HG02678 (cell line): ENCODE measurements around the gene DLG2.
A peak's percentile ranks its signal among the peaks of the same experiment; 100 is the strongest.

Experiments
- ATAC-seq: cut with Tn5 transposase; IDR thresholded peaks from one replicate; pipeline ENCODE4 v1.9.1; 2021; ENCODE audit warnings: mild to moderate bottlenecking, moderate library complexity; ENCODE audit not compliant: unreplicated experiment

The DLG2 gene

GRCh38 chr11:84714316-84714780, 912.8 kb downstream of the DLG2 start:
- peak; percentile 86 for ATAC-seq

DNA sequence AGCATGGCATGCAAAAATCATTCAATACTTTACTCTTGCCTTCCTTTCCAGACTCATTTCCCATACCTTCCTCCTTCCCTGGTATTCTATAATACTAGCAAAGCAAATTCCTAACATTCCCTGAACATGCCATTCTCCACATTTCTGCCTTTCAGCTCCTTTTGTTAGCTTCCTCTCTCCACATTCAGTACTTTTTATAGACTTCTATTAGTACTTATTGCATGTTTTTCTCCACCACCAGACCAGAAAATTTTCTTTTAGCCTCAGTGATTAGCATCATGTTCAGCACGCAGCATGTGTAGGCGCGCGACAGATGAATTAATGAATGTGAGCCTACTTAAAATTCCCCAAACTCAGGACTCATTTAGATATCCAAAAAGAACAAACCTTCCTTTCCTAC, 935.3 kb downstream of the DLG2 start:
- ATAC-seq, result no peak

DNA sequence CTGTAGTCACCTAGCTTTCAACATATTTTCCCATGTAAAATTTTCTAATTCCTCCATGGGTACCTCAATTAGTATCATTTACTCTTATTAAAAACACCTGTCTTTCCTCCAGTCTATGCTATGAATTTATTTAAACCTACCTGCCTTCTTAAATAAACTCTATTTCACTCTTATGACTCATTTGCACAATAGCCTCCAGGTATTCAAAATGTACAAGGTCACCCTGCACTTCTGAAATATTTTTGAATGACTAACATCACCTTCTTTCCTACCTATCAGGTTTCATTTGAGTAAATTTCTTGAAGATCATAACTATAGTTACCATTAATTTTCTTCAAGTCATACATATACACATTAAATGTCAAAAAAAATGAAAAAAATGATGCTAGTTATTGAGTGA, 939.7 kb downstream of the DLG2 start:
- ATAC-seq, result no peak

GRCh38 chr11:84686716-84687115, 940.4 kb downstream of the DLG2 start:
- ATAC-seq, result no peak

DNA sequence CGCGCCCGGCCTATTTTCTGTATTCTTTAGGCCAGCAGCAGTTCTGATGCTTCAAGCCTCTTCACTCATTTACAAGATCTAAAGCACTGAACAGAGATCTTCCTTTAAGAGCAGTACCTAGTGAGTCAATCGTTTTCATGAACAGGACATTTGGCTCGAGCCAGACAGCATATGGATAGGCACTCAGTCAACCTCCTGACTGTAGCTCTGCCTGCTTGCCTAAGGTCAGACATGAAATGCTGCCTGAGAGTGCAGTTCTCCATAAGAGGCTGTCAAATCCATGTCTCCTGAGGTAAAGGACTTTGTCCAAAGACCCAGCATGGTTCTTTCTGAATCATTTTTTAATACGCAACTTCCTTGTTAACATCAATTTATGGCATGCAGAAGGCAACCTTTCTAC, 941.2 kb downstream of the DLG2 start:
- ATAC-seq, result no peak

DNA sequence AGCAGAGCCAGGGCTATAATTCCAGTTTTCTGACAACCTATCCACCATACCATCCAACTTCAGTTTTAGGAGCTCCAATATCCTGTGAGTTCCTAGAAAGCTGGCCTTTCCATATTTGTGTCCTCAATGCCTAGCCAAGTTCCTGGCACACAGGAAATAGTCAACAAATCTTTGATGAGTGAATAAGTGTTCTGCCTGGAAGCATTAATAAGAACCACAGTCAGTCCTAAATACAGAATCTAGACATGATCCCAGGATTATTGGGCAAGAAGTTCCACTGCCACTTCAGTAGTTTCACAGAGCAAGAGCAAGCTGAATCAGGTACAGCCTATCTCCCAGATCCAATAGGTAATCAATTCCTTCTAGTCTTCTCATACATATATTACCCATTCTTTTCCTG, 942.0 kb downstream of the DLG2 start:
- ATAC-seq, result no peak

- no peak for ATAC-seq
Measured at GRCh38 chr11:84681456-84681855, 945.7 kb downstream of the DLG2 start.

DNA sequence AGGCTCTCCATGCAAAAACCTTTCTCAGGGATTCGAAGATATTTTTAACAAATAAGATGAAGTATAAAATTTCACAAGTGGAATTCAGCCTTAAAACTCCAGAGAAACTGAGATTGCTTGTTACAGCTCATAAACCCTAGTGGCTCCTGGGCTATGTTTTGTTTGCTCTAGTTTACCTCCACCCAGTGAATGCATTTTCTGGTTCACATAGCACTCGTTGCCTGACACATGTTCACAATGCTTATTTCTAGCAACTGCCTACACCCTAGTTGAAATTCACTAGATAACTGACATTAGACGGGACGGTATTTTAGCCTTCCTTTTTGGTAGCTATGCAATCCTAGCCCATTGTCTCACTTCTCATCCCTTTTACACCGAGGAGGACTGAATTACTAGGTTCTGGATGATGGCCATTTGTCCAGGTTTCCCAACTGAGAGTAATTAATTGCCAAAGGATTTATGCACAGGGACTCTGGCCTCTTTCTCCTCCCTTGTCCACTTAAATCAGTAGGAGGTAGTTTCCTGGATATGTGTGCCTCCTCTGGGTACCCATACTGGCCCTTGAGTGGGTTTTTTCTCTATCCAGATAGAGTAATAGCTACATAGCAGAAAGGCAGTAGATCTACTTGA, 951.6 kb downstream of the DLG2 start:
- no peak for ATAC-seq

DNA sequence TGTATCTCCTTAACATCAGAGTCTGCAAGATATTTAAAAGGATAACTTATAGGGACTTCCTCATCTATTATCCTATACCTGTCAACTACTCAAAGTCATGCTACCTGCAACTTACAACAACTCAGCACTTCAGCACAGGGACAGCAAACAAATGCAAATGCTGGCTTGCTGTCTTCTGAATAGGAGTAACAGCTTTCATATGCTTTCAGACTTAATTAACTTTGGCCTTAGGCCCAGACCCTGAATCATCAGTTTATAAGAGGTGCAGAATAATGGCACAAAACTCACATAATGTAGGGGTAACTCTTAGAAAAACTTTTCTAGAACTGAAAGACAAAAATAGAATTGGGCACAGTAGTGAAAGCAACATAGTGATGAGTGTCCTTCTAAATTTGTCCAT, 953.4 kb downstream of the DLG2 start:
- no peak for ATAC-seq

DNA sequence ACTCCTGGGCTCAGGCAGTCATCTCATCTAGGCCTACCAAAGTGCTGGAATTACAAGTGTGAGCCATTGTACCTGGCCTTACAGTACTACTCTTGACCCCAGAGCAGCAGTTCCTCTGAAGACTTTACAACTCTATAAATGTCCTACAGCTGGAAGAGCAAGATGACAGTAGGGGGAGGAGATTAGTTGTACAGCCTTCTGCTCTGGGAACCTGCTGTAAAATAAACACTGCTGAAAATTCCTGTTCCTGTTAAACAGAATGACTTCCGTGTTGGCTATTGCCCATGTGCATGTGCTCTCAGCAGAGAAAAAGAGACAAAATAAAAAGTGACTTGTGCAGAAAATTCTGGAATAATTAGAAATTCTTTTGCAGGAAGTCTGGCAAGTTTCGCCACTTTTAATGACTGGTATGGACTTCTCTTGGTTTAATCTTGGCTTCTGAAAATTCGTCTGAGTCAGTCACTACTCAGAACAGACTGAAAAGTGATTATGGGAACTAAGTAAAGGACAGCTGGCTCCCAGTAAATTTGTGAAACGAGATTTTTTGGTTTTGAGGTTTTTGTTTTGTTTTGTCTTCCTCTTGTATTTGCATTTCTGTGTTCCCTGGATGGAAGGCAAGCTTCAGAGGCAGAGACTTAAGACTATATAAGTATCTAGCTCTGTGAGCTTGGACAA, 955.7 kb downstream of the DLG2 start:
- ATAC-seq, result no peak

DNA sequence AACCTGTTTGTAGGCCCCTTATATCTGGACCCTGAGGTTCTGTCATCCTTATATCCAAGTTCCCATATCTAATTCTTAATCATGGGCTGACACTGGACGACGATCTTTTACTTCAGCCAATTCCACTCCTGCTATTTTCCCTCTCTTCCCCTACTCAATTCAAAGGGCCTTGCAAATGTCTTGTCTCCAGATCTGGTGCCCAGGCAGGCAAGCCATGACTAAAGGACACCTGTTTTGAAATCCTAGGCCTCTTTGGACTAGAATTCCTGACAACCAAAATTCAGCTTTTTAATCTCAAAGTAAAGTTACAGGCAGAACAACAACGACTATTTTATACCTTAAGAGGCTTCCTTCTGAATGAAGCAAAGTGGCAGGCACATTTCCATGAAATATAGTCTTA, 963.4 kb downstream of the DLG2 start:
- ATAC-seq, result no peak

DNA sequence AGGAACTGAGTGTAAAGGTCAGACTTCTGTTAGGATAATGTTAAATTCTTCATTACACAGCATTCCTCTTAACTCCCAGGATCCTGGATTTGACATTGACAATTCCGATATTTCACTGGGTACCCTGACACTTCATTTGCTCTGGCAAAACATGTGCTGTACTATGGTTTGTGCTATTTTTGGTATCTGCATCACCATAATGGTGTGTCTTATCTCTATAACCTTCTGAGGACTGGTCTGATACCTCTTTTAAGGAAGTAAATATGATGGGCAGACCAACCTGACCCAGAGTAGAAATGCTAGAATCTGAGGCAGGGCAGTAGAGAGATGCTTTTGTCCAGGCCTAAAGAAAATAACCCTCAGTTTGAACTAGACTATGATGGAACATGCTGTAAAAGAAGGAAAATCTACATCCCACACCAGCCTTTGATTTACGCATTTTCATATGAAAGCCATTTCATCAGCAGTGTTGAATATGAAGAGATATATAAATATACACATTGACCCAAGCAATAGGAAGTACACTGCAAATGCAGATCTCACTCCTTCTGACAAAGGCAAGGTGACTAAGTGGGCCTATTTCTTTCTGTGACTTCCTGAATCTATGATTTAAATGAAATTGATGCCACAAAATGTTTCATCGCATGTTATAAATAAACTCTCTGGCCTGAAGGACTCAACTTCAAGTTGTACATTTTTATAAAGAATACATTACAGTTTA, 966.7 kb downstream of the DLG2 start:
- ATAC-seq, result no peak

DNA sequence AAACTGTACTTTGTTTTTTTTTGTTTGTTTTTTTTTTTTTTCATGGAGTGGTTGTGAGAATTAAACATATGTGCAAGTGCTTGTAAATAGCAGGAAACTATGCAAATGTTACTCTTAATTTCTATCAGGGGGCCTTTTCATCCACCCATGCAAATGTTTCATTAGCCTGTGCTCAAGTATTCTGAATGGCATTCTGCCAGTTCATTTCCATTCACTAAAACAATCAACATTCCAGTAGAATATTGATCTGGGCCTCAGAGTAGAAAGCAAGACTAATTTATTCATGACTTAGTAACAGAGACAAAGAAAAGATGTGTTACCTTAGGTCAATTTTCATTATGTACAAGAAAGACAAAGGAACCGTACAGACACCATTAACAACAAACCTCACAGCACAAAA, 971.4 kb downstream of the DLG2 start:
- no peak for ATAC-seq

DNA sequence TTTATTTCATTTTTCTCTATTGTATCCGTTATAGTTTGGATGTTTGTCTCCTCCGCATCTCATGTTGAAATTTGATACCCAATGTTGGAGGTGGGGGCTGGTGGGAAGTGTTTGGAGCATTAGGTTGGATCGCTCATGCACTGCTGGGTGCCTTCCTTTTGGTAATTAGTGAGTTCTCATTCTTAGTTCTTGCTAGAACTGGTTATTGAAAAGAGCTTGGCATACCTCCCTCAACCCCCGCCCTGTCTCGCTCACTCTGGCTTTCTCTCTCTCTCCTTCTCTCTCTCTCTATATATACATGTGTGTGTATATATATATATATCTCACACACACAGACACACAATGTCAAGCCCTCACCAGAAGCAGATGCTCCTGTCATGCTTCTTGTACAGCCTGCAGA, 978.7 kb downstream of the DLG2 start:
- no peak for ATAC-seq

GRCh38 chr11:84645988-84646694, 981.0 kb downstream of the DLG2 start:
- ATAC-seq, result no peak

DNA sequence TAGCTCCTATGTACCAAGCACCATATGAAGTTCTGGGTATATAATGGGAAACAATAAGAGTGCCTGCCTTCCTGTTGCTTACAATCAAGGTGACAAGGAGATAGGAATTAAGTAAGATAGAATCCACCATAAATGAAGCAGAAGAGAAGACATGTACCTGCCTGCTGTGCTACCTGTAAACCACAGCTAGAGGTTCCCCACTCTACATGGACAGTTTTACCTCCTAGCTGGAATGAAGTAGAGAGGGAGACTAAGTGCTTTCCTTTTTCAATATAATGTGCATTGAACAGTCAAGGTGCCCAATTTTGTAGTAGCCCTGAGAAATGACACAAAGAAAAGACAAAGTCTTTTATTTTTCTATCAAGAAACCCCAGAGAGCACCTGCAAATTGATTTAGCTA, 984.6 kb downstream of the DLG2 start:
- ATAC-seq, result no peak

DNA sequence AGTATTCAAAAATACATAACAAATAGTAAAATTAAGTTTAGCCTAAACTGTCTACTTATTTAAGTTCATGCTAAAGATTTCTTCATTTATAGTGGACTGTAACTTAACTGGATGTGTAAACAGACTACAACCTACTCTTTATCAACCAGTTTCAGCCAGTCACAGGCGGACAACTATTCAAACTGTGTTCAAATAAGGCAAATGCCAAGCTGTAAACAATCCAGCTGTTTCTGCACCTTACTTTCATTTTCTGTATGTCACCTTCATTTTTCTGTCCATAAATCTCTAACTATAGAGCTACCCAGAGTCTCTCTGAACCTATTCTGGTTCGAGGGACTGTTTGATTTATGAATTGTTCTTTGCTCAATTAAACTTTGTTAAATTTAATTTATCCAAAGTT, 992.8 kb downstream of the DLG2 start:
- no peak for ATAC-seq

GRCh38 chr11:84628871-84629620, 998.1 kb downstream of the DLG2 start:
- no peak for ATAC-seq

GRCh38 chr11:84626256-84626655, 1000.9 kb downstream of the DLG2 start:
- no peak for ATAC-seq

DNA sequence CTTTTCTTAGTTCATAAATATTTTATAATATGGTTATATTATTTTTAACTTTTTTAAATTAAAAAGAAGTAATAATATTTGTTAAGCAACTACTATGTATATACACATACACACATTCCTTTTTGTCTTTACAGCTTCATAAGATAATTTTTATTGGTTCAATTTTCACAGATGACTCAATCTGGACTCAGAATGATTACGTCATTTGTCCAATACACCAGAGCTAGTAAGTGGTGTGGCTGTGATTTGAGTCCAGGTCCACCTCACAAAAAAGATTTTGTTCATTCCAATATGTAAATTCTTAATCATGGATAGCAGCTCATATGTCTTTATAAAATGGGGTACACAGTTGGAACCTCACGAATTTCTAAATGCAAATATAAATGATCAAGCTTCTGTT, 1014.5 kb downstream of the DLG2 start:
- ATAC-seq, result no peak

GRCh38 chr11:84608837-84609196, 1018.3 kb downstream of the DLG2 start:
- ATAC-seq, result no peak
